G401.6 (cell line): ENCODE results near the gene CYS1.
"Not testable (repeated sequence)": the region's sequence is repeated elsewhere in the genome, so short reads cannot be mapped to it uniquely, and the experiment has no call there.

Experiments
- FAIRE-seq: peaks from 2 replicates; lab custom pipeline; 2012; peaks lifted over from hg19 to GRCh38; lab: Jason Lieb, UNC

Gene CYS1

GRCh38 chr2:10012366-10012962 lies 67.7 kb downstream of the CYS1 start:
- FAIRE-seq = not testable (repeated sequence)

GRCh38 chr2:10011606-10012325 lies 68.4 kb downstream of the CYS1 start:
- not testable (repeated sequence) for FAIRE-seq

GRCh38 chr2:10010861-10011605 lies 69.2 kb downstream of the CYS1 start:
- FAIRE-seq = not testable (repeated sequence)

- FAIRE-seq = no peak
These were observed 70.1 kb downstream of the CYS1 start for GRCh38 chr2:10009811-10010781.

- no peak for FAIRE-seq
These were observed 70.9 kb downstream of the CYS1 start for GRCh38 chr2:10009271-10009810.

- no peak for FAIRE-seq
These were observed 71.4 kb downstream of the CYS1 start for GRCh38 chr2:10008809-10009176.

- FAIRE-seq = no peak
These were observed 72.0 kb downstream of the CYS1 start for GRCh38 chr2:10007921-10008808.

- no peak for FAIRE-seq
These were observed 72.8 kb downstream of the CYS1 start for GRCh38 chr2:10007435-10007834.
